Activated gamma-delta T cell treated with anti-CD3 and anti-CD28 coated beads, Interleukin-2, amount 50 U/mL, for 16 hours (primary cell): ENCODE data around the gene FLOT2.
"Not testable (repeated sequence)": the region's sequence is repeated elsewhere in the genome, so short reads cannot be mapped to it uniquely, and the experiment has no call there.

Experiments
- DNase-seq: peaks from one replicate; pipeline ENCODE4 v3.0.0-alpha.2; 2020; ENCODE audit warnings: low read depth

The FLOT2 gene

DNA sequence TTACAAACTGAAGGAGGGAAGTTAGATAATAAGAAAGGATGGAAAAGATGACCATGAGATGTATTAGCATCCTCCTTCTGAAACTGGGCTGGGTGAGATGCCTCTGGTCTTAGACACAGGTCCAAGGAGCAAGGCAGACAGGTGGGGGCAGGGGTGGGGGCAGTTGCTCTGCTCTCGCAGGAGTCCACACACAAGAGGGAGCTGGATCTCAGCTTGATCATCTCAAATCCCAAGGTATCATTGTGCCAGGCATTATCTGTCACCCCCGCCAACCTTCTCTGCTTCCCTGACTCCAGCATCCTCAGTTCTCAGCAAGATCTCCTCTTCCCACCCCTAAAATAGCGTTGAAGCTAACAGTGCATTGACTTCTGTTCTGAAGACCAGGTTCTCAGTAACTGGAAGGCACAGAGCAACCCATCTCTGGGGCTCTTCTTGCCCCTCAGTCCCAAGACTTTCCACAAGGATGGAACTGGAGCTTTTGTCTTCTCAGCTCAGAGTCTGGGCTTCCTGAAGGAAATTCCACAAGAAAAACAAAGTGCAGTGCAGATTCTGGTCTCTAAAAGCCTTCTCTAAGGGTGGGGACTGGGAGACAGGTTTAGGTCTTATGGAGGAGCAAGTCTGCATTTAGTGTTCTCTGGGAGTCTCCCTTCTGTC lies 1.6 kb downstream of the FLOT2 start:
- no peak for DNase-seq

GRCh38 chr17:28893248-28894183 lies 4.0 kb downstream of the FLOT2 start:
- not testable (repeated sequence) for DNase-seq

GRCh38 chr17:28892024-28892423 lies 5.5 kb downstream of the FLOT2 start:
- no peak for DNase-seq

GRCh38 chr17:28891201-28891600 lies 6.3 kb downstream of the FLOT2 start:
- DNase-seq: no peak

DNA sequence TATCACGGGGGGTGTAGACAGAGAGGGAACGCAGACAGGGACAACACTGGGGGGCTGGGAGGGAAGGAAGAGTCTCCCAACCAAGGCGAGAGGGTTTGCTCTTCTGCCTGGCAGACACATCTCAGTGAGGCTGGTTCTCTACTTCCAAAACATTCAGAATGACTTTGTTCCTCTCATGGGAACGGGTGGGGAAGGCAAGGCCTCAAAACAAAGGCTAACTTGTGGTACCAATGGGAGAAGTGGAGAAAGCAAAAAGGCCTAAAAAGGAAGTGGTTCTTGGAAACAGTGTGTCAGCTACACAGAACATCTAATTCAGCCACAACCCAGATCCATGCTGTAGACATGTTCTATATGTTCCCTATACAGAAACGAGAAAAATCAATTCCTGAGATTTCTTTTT lies 7.5 kb downstream of the FLOT2 start:
- no peak for DNase-seq

DNA sequence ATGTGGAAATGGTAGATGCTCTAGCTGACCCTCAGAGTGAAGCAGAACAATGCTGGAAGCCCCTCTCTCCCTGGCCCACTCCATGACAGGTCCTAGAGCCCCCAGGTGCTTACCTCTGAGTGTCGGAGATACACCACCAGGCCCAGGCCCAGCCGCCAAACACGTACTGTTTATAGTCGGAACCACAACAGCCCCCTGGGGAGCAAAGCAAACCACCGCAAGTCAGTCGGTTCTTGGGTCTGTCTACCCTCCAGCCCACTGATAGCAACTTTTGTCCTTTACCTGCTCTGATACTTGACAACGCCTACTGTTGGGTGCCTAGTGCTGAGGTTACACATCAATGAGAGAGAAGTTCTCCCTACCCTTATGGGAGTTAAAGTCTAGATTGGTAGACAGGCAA lies 8.7 kb downstream of the FLOT2 start:
- DNase-seq: no peak

DNA sequence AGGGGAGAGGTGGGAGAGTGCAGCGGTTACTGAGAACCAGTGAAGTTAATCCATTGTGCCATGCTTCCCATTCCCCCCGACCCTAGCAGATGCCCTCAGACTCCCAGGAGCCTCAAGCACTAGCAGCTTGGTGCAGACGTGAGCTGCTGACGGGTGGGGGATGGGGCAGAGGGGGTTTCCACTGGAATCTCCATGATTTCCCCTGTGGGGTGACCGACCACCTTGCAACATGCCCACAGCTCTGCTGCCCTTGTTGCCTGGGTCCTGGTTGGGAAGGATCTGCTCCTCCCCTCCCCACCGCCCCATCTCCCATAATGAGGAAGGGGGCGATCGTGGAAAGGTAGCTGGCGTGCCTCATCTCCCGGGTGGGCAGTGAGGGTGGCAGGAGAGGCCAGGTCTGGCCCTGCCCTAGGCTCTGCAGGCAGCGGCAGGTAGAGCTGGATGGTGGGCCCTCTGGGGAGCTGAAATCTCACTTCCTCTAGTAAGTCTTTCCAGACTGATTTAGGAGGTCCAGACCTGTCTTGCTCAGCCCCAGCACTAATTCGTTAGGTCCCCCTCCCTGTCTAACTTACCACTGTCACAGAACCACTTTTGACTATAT lies 9.6 kb downstream of the FLOT2 start:
- no peak for DNase-seq

- no peak for DNase-seq
Measured at GRCh38 chr17:28885951-28886350, 11.6 kb downstream of the FLOT2 start.

- no peak for DNase-seq
Measured at GRCh38 chr17:28885363-28885762, 12.2 kb downstream of the FLOT2 start.

DNA sequence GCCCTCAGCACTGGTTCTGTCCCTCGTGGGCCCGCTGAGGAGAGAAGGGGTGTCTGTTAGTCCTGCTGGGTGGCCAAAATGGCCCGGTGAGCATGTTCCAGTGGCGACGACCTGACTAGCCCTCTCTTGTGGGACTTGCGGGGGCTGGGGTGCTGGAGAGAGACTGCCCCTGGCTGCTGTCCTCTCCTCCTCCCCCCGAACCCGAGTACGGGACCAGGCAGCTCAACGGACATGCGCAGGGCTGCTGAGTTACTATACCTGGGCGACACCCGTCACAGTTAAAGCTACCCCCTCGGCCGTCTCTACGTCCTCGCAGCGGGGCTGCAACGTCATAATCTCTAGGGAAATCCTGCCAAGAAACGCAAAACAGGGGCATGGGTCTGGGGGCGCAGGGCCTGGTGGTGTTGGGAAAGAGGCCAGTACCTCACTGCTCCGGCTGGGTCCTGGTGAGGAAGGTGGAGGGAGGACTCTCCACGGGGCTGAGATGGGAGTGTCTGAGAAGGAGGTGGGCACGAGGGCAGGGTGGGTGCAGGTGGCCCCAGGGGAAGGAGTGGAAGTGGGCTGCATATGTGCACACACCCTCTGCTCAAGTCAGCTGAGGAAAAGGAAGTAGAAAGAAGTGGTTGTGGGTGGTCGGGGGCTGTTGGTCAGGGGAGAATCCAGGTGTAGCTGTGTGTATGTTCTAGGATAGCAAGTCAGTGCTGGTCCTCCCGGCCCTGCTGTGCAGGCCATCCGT lies 13.4 kb downstream of the FLOT2 start:
- DNase-seq: no peak

DNA sequence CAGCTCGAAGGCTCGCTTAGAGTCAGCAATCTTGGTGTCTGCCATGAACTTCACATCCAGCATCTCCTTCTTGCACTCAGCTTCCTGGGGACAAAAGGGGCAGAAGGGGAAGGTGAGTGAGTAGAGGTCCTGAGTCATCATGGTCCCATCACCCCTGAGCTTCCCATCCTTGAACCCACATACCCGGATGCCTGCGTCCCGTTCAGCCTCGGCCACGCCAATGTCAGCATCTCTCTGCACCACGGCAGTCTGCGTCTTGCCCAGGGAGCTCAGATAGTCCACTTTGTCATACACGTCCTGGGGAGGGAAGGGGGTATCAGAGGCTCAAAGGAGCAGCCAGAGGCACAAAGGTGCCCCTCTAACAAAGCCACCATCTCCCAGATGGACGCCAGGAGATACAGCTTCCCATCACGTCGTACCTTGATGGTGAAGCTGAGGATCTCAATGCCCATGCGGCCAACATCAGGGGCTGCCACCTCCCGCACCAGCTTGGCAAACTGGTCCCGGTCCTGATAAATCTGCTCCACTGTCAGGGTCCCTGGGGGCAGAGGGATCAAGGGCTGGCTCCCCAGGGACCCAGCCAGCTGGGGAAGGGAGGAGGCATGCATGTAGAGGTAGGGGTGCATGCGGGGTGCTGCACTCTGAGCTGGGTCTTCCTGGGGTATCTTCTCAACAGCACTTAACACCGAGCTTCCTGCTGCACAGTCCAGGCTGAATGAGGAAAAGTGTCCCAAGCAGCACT lies 15.2 kb downstream of the FLOT2 start:
- DNase-seq: no peak

DNA sequence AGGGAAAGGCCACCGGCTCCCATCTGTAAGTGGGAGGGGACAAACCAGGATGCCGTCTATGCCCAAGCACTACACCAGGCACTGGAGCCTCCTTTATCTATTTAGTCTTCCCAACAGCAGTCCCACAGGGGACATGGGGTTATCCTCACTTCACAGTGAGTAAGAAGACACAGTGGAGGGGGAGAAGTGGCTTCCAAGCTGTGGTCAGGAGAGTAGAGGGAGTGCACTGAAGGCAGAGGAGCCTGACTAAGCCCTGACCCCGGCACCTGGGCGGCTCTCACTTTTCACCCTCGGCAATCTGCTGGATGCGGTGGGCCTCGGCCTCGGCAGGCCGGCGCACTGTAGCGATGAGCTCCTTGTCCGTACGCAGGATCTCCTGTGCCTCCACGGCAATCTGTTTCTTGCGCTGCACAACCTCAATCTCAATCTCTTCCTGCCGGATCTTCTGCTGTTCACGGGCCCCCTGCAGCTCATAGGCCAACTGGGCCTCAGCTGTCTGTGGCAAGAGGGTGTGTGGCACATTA lies 15.9 kb downstream of the FLOT2 start:
- DNase-seq: no peak

DNA sequence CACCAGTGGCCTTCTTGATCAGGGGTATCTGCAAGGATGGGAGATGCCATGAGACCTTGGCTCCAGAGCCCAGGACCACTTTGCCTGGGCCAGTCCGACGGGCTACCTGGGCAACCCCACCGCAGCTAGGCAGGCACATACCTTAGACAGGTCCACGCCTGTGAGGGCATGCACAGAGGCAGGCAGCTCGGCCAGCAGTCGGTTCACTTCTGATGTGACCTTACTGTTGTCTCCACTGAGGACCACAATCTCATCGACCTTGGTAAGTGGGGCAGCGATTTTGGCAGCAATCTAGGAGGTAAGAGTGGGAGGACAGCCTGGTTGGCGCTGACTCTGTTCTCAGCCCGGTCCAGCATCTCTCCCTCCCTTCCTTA lies 17.0 kb downstream of the FLOT2 start:
- DNase-seq: no peak

- no peak for DNase-seq
Measured at GRCh38 chr17:28879886-28880571, 17.5 kb downstream of the FLOT2 start.

DNA sequence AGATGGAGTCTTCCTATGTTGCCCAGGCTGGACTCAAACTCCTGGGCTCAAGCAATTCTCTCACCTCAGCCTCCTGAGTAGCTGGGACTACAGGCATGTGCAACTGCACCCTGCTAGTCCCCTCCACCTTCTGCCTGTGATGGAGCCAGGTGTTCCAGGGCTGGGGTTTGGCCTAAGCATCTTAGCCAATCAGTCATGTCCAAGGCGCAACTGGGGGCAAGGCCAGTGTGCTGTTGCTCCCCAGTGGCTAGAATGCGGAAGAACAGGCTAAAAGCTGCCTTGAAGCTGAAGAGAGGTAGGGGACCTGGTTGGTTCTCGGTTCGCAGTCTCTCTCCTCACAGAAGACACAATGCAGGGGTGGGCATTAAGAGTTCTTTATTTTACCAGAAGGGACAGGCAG lies 18.6 kb downstream of the FLOT2 start:
- DNase-seq: no peak

- DNase-seq: no peak
Measured at GRCh38 chr17:28878158-28878910, 19.2 kb downstream of the FLOT2 start.

DNA sequence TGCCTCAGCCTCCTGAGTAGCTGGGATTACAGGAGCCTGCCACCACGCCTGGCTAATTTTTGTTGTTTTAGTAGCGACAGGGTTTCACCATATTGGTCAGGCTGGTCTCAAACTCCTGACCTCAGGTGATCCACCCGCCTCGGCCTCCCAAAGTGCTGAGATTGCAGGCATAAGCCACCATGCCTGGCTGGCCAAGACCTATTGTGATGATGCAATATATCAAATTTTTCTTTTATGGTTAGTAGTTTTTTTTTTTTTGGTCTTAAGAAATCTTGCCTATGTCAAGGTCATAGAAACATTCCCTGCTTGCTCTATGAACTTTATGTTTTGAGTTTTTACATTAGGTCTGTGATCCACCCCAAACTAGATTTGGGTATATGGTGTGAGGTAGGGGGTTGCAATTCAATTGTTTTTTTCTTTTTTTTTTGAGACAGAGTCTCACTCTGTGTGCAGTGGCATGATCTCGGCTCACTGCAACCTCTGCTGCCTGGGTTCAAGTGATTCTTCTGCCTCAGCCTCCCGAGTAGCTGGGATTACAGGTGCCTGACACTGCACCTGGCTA lies 20.3 kb downstream of the FLOT2 start:
- not testable (repeated sequence) for DNase-seq

DNA sequence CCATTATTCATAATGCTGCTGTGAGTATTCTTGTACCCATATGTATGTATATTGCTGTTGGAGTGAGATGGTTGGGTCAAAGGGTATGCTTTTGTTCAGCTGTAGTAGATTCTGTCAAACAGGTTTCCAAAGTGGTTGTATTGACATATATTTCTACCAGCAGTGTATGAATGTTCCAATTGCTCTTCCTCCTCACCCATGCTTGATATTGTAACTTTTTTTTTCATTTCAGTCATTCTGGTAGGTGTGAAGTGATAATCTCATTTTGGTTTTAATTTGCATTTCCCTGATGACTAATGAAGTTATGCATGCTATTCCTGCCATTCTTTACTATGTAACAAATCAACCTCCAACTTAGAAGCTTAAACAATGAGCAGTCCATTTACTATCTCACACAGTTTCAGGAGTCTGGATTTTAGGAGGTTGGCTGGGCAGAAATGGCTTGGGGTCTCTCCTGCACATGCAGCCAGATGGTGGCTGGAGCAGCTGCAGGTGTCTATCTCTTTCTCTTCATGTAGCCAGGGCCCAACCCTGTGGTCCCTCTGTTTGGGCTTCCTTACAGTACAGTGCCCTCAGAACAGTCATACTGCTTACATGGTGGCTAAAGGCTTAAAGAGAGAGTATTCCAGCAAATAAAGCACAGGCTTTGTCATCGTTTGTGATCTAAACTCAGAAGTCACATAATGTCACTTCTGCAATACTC lies 21.5 kb downstream of the FLOT2 start:
- no peak for DNase-seq

DNA sequence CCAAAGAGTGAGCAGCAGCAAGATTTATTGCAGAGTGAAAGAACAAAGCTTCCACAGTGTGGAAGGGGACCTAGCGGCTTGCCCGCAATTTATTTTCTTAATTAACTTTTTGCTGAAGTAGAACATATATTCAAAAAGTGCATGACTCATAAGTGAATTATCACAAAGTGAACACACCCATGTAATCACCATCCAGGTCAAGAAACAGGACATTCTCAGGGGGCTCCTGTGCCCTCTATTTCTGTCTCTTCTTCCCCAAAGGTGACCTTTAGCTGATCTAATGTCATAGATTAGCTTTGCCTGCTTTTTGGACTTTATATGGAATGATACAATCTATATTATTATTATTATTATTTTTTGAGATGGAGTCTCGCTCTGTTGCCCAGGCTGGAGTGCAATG lies 22.8 kb downstream of the FLOT2 start:
- no peak for DNase-seq
